ENCODE results near the gene PARP6. TPM values are rescaled to one million over a fixed set of nuclear protein-coding genes. Genes with fewer than 3 reads are reported as not detected.

PARP6 gene
- total and polyA plus RNA-seq, 2 of the 8 experiments (the other 6 are each of a cell fraction or from before 2014, with no cell fraction given), result 39.8 to 45.3 TPM

GRCh38 chr15:72281713-72282112 is 9.4 kb upstream of the PARP6 start (continued):
- no peak for TF ChIP-seq ZNF274 (IDR thresholded peaks at IDR 0.05; ENCODE audit: borderline replicate concordance, extremely low read depth, low read length)
- no peak for TF ChIP-seq RBBP5 (IDR thresholded peaks at IDR 0.05; ENCODE audit: borderline replicate concordance, low read depth, low read length)

Data from H1 (cell line).